ENCODE measurements around the gene TTC28. TPM values are rescaled to one million over a fixed set of nuclear protein-coding genes. Genes with fewer than 3 reads are reported as not detected.

TTC28 gene
- total and polyA plus RNA-seq, 2 donors (not counting 3 experiments of a cell fraction or from before 2014, with no cell fraction given), result 16.5 to 51.1 TPM

GRCh38 chr22:28222976-28223745 is 456.5 kb downstream of the TTC28 start:
- Histone ChIP-seq H3K4me3 (replicated peaks in 1 of 3; ENCODE audit: insufficient read depth in 1 of 3, low read depth in 1 of 3, low read length in 3 of 3) (no peak overlapping the region), H3K4me2 (ENCODE audit: insufficient read depth, low read length) (no peak overlapping the region), H3K79me2 (ENCODE audit: control insufficient read depth, insufficient read depth, low read length) (no peaks in the 10 kb centered on the region), H3K9ac (replicated peaks; ENCODE audit: extremely low read depth, insufficient read depth, low read length) (no peak overlapping the region), H2AFZ (ENCODE audit: low read depth, low read length) (no peak overlapping the region), H3K9me3 (replicated peaks; ENCODE audit: control insufficient read depth, insufficient read depth, low read length) (no peaks in the 10 kb centered on the region), H3K36me3 (ENCODE audit: control insufficient read depth in 2 of 2, extremely low read depth in 1 of 2, insufficient read depth in 2 of 2, low read length in 2 of 2) (no peaks in the 10 kb centered on the region), H3K27ac (ENCODE audit: insufficient read depth, low read depth, low read length) (no peak overlapping the region), H3K4me1 (ENCODE audit: control insufficient read depth, extremely low read depth, insufficient read depth, low read length) (no peaks in the 10 kb centered on the region), H3K9me1 (replicated peaks; ENCODE audit: control insufficient read depth, extremely low read depth, insufficient read depth, low read length) (no peaks in the 10 kb centered on the region), H3K27me3 (ENCODE audit: control insufficient read depth in 2 of 2, insufficient read depth in 2 of 2, low read length in 2 of 2) (no peaks in the 10 kb centered on the region), H4K20me1 (replicated peaks; ENCODE audit: control insufficient read depth, extremely low read depth, insufficient read depth, low read length) (no peaks in the 10 kb centered on the region)
- dilution Hi-C loops (cut with MboI; ENCODE audit: extremely low pct_ligation_motif_present, low sequenced_read_pairs), result no loop called here
- POLR2A ChIA-PET, result no interaction called here
- TF ChIP-seq FOS (IDR thresholded peaks at IDR 0.05; ENCODE audit: borderline replicate concordance, insufficient read depth, low read length), result no peak
- no peak for TF ChIP-seq POLR2A (IDR thresholded peaks at IDR 0.05; ENCODE audit: low read depth, low read length)
- TF ChIP-seq POLR2AphosphoS5 (IDR thresholded peaks at IDR 0.05; ENCODE audit: insufficient read depth, low read depth, low read length), result no peak
- TF ChIP-seq MYC (IDR thresholded peaks at IDR 0.05; ENCODE audit: low read depth, low read length), result no peak
- TF ChIP-seq MAX (IDR thresholded peaks at IDR 0.05; ENCODE audit: insufficient read depth, insufficient read length), result no peak
- no peak for TF ChIP-seq EZH2 (IDR thresholded peaks at IDR 0.05; ENCODE audit: borderline replicate concordance, low read depth, low read length, severe bottlenecking)
- no peak for TF ChIP-seq GATA2 (IDR thresholded peaks at IDR 0.05; ENCODE audit: insufficient read depth, insufficient read length, low read depth, low read length)
- TF ChIP-seq JUN (IDR thresholded peaks at IDR 0.05; ENCODE audit: borderline replicate concordance, insufficient read depth, insufficient read length, low read depth), result no peak
- TF ChIP-seq CTCF (IDR thresholded peaks at IDR 0.05; ENCODE audit: extremely low read depth in 1 of 2, insufficient read depth in 1 of 2, low read depth in 1 of 2, low read length in 2 of 2), result no peak
- no TSS peak for BruUV-seq (replicated peaks)
- no peak for DNase-seq (ENCODE audit: low read depth, low spot score)
- intact Hi-C loops (cut with micrococcal nuclease), result no loop called here
- FAIRE-seq, result no peak
- CTCF ChIA-PET, result no interaction called here

Measured in endothelial cell of umbilical vein (primary cell).